HG03442 (cell line): ENCODE results near the gene ZNF541.

Experiments
- ATAC-seq: cut with Tn5 transposase; IDR thresholded peaks from one replicate; pipeline ENCODE4 v1.9.1; 2021; ENCODE audit warnings: mild to moderate bottlenecking, moderate library complexity; ENCODE audit not compliant: unreplicated experiment

The ZNF541 gene, protein sequence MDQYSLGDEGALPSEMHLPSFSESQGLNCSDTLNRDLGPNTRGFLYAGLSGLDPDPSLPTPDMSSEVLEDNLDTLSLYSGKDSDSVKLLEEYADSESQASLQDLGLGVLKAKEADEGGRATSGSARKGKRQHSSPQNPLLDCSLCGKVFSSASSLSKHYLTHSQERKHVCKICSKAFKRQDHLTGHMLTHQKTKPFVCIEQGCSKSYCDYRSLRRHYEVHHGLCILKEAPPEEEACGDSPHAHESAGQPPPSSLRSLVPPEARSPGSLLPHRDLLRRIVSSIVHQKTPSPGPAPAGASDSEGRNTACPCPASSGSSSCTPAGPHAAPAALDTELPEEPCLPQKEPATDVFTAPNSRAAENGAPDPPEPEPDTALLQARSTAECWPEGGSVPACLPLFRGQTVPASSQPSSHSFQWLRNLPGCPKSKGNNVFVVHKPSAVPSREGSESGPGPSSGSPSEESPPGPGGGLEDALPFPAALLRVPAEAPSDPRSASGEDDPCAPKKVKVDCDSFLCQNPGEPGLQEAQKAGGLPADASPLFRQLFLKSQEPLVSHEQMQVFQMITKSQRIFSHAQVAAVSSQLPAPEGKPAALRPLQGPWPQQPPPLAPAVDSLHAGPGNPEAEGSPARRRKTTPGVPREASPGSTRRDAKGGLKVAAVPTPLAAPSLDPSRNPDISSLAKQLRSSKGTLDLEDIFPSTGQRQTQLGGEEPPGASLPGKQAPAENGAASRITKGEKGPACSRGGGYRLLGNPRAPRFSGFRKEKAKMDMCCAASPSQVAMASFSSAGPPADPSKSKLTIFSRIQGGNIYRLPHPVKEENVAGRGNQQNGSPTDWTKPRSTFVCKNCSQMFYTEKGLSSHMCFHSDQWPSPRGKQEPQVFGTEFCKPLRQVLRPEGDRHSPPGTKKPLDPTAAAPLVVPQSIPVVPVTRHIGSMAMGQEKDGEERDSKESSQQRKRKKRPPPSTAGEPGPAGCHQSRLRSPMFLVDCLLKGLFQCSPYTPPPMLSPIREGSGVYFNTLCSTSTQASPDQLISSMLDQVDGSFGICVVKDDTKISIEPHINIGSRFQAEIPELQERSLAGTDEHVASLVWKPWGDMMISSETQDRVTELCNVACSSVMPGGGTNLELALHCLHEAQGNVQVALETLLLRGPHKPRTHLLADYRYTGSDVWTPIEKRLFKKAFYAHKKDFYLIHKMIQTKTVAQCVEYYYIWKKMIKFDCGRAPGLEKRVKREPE (N-terminal part only)

DNA sequence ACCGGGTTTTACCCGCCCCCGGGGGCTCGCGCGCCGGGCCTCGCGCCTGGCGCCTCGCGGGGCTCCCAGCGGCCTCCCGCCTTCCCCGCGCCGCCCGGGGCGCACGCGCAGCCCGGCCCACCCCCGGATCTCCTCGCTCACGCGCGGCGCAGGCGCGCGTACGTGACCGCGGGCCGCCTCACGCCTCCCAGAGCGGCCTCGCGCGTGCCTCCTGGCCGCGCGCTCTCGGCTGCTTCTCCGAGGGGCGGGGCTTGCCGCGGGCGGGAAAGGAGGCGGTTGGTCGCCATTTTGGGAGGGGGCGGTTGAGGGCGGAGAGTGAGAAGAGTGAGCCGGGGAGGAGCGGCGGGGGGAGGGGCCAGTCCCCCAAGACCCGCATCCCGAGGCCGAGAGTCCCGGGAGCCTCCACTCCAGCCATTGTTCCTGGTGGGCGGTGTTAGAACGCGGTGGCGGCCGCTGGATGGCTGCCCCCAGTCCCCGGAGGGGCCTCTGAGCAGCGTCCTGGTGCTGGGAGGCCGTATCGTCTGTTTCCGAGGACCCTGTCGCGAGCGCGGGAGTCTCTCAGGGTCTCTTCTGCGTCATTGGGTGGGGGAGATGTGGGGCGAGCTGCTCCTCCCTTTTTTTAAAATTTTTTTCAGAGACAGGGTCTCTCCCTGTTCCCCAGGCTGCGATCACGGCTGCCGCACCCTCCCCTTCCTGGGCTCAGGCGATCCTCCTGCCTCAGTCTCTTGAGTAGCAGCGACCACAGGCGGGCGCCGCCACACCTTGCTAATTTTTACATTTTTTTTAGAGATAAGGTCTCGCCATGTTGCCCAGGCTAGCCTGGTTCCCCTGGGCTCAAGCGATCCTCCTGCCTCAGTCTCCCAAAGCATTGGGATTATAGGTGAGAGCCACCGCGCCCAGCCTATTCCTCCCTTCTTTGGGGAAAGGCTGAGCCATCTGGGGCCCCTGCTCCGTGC, at the start of gene ZNF541:
ZNF541 (minus strand) TSS at position 78 of the 956 bp plus-strand sequence. CDS start 17,292 bp downstream, outside the sequence.
- ATAC-seq: no peak

DNA sequence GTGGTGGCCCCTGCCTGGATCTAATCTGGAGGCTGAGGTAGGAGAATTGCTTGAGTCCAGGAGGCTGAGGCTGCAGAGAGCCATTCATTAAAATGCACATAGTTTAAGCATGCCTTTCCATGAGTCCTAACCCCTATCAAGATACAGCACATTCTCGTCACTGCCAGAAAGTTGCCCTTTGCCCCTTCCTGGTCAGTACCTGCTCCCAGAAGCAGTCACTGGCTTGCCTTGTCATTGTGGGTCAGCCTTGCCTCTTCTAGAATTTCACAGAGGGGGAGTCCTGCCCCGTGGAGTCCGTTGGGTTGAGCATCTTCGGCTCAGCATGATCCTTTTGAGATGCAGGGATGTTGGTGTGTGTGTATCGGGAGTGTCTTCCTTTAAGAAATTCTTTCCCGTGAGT, 46.8 kb upstream of the ZNF541 start:
- no peak for ATAC-seq

DNA sequence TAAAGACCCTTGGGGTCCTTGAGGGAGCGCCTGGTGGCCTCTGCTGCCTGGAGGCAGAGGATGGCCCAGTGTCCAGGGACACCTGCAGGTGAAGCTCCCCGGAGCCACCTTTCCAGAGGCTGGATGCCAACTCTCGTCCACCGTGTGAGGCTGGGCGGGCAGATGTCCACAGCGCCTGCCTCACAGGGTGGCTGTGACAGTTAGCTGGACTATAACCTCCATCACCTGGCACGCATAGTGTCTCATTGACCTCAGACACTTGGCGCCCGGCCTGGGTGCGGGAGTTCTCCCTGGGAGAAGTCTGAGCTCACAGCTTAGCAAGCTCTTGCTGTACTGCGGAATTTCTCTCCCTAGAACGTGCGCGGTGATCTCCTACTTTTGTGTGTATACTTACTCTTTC, 45.8 kb upstream of the ZNF541 start:
- ATAC-seq: no peak

DNA sequence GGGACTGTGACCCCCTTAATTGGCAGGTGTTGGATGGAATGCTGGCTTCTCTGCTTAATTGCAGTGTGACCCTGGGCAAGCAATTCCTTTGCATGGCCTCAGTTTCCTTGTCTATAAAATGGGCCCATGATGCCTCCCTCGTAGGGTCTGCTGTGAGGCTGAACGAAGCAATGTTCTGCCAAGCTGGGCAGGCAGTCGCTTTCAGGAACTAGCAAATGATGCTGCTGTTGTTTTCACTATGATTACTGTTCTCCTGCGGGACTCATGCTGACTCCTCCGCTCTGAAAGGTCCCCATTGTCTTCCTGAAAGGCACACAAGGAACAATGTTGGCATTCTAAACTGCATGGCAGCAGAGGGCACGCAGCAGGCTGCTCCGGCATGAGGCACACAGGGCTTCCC, 42.8 kb upstream of the ZNF541 start:
- no peak for ATAC-seq

DNA sequence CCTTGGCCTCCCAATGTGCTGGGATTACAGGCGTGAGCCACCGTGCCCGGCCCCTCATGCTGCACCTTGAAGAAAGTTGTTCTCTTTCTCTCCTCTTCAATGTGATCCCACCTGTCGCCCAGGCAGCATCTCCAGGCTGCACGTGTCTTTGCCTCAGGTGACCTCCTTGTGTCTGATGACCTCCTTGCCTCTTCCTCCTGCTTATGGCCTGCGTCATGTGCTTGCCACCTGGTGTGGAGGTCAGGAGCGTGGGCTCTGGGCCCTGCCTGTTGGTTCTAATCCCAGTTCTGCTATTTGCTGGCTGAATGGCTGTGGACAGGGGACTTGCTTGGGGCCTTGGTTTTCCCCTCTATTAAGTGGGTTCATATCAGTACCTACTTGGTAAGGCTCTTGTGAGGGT, 42.3 kb upstream of the ZNF541 start:
- ATAC-seq: no peak

DNA sequence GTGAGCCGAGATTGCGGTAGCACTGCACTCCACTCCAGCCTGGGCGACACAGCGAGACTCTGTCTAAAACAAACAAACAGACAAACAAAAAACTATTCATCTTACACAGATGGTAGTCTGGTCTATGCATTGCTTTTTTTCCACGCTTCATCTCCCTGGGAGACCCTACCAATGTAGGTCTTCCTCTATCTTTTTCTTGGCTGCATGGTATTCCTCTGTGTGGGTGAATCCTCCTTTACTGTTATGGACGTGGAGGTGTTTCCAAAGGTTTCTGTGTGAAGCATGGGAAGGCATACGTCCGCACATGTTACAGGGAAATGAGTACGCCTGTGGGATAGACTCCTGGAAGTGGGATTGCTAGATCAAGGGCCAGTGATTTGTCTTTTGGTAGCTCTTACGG, 41.6 kb upstream of the ZNF541 start:
- ATAC-seq: no peak

DNA sequence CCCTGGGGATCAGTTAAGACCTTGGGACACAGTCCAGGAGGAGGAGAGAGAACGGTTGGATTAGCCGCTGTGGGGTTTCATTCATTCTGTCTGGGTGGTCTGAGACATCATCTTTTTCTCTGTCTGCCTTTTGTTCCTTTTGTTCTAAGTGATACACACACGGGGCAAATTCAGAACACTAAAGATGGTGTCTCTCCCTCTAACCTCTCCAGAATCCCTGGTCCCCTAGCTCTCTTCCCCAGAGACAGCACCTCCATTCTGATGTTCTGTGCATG, 41.0 kb upstream of the ZNF541 start:
- no peak for ATAC-seq

DNA sequence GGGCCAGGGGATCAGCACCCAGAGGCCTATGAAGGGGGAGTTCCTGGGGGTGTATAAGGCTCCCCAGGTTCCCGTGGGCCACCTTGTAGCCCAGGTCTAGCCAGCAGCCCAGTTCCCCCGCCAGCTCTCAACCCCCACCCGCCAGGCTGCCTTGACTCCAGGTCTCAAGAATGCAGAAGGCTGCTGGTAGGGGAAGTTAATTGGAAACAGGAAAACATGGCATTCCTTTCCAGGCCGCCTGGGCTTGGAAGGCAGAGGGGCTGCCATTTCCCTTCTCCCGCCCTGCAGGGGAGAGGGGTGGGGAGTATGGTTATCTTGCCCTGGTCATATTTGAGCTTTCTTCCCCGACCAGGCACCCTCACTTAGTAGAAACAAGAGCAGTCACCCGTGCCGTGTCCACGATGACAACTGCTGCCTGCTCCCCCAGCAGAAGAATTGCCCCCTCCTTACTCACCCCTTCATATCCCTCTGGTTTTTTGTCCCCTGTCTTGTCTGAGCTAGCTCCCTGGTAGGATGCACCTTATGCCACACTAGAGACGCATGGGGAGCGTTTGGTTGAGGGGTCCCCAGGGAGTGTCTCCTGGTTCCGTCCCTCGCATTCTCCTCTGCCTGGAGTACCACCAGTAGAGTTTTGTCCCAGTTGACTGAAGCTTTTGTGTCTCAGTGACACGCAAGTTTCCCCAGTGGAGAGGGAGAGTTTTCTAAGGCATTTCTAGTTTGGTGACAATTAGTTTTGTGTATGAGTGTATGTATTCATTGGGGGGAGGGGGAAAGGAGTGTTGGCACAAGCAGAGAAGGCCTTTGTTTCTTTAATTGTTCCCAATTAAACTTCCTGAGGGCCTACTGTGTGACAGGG, 40.4 kb upstream of the ZNF541 start:
- no peak for ATAC-seq

DNA sequence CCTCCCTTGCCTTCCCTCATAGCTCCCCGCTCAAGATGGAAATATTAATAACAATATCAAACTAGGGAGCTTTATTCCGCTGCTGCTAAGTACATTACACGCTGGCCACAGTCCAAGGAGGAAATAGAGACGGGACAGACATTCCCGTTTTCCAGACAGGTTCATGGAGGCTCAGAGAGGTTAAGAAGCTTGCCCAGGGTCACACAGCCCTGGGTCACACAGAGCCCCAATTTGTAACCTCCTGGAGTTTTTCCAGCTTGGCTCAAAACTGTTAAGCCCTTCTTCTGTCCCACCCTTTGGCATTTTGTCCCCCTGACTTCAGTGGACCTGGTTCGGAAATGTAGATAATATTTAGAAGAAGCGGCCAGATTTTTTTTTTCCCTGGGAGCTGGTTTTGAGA, 38.0 kb upstream of the ZNF541 start:
- no peak for ATAC-seq

DNA sequence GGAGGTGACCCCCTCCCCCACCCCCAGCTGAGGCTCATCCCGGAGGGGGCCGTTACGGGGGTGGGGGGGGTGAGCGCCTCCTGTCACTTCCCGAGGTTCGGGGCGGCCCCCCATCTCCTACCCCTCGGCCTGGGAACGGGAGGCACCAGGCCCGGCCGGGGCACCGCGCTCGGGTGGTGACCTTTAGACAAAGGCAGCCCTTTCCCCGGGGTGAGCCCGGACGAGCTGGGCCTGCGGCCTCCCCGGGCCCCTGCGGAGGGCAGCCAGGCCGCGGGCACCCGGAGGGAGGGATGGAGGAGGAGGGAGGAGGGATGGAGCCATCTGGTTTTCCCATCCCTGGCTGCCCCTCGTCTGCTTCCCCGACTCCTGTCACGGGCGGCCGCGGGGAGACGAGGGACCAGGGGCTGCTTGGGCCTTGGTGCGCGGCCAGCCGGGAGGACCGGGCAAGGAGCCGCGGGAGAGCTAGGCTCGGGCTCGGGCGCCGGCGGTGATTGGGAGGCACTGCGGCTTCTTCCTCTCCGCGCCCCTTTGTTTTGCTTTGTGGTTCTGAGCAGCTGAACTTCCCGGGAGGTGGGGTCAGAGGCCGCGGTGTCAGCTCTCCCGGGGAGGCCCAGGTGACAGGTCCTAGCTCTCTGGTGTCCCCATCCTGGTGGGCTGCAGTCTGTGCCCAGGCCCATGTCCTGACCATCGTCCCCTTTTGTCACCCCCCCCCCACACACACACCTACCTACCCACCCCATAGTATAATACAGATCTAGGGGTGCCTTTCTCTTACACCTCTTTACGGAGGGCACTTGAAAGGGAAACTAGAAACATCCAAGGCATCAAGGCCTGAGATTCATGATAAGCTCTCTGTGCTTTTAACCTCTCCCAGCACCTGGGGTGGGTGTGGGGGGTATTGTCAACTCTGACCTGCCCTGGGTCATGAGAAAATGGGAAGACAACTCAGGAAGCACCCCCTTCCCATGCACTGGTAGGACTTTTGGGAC, 37.3 kb upstream of the ZNF541 start:
- no peak for ATAC-seq

DNA sequence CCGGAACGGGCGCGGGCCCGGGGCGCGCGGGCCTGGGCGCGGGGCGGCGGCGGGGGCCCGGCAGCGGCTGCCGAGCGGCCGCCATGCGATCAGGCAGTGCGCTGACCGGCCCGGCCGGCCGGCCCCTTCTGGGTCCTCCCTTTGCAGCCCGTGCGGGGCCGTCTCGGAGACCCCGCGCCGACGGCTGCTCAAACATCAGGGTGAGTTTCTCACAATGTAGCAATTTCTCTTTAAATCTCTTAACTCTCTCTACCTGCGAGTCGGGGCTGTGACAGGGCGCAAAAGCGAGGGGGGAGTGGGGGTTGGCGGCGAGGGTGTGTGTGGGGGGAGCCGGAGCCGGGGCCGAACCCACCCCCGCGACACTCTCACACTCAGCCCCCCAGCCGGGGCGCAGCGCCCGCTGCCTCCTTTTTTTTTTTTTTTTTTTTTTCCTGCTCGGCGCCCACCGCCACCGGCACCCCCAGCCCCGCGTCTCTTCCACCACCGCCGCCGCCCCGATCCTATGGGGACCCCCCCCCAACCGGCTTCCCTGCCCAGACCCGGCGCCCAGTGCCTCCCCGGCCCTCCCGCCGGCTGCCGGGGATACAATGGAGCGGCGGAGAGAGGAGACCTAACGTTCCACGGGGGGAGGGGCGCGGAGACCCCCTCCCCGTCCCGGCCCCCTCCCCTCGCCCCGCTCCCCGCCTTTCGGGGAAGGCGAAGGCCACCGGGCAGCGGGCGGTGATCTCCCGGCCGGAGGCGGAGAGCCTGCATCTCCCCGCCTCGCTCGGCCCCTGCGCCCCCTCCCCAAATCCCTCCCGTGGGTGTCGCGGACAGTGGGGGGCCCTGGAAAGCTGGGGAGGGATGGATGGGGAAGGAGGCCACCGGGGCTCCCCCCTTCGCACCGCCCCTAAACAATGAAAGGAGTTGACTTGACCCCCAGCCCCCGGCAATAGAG, 36.3 kb upstream of the ZNF541 start, which contains the start of gene BICRA:
BICRA (plus strand) TSS at position 166 of the 937 bp plus-strand sequence. CDS start 64,441 bp downstream, outside the sequence.
- ATAC-seq: peak; percentile 36

DNA sequence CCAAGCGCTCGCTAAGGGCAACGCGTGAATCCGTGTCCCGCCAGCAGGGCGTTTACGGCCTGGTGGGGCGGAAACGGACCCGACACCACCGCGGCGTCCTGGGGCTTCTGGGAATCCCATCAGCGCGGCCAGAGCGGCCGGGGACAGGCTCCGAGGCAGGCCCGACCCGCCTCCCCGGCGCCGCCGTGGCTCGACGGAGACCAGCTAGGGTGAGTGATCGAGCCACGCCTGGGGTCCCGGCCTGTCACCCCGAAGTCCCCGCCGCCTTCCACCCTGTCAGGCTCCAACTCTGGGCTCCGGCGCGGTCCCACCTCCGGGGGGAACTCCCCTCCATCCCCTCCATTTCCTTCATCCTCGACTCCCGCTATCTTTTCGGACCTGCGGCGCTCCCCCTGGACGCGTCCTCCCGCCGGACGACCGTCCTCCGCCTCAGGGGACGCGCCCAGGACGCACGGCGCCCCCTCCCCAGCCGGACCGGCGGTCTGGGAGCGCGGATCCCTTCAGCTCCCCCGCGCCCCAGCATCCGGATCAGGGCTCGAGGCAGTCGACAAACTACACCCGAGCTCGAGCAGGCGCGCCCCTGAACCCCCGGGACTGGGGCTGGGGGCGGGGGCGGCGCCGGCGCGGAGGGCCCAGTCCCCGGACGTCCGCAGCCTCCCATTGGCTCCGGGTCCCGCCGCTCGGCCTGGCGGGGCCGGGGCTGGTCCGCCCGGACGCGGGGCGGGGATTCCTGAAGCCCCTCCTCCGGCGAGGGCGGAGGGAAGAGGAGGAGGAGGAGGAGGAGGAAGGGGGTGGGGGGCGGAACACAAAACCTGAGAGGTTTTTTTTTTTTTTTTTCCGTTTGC, 35.3 kb upstream of the ZNF541 start:
- peak; percentile 77 for ATAC-seq

DNA sequence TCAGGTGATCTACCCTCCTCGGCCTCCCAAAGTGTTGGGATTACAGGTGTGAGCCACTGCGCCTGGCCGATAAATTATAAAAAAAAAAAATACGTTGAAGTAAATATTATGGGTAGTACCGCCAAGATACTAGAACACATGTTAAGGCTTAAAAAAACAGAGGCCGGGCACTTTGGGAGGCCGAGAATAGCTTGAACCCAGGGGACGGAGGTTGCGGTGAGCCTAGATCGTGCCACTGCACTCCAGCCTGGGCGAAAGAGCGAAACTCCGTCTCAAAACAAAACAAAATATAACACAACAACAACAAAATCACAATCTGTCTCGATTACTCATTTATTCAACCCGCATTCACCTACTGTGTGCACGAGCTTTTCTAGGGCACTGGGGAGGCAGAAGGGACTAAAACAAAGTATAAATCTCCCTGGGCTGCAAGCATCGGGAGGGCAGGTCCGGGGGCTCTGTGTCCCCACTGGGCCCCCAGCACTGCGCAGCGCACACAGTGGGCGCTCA, 34.7 kb upstream of the ZNF541 start:
- ATAC-seq: no peak

DNA sequence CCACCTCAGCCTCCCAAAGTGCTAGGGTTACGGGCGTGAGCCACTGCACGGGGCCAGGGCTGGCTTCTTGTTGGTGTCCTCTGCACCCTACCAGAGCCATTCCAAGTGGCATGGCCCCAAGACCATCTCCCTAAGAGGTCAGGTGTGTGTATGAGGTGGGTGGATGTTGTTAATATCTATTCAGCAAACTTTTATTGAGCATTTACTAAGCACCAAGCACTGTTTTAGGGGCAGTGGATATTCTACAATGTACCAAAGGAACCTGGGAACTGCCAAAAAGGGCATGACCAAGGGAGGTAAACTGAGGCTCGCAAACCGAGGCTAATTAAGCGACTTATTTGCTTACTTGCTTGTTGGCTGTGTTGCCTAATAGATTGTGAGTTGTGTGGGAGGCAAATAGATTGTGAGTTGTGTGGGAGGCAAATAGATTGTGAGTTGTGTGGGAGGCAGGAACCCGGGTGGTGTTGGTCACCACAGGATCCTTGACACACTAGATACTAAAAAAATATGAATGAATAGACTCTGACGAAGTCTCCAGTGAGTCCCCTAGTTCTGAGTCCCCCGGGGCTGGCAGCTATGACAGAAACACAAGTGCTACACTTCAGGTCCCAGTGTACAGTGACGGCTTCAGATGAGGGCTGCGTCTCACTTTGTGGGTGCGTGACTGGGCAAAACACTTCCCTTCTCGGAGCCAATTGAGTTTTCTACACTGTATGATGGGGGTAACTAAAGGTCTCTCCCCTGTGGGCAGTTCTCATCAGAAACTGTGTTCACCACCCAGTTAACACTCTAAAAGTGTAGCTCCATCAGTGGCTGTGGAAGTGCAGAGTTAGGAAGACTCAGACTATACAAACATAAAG, 31.0 kb upstream of the ZNF541 start:
- no peak for ATAC-seq
